Fibroblast of villous mesenchyme (primary cell): ENCODE results near the gene TUFT1. TPM values are rescaled to one million over a fixed set of nuclear protein-coding genes. Genes with fewer than 3 reads are reported as not detected.
"Not testable (repeated sequence)": the region's sequence is repeated elsewhere in the genome, so short reads cannot be mapped to it uniquely, and the experiment has no call there.

Experiments
- DNase-seq: peaks from one replicate; pipeline ENCODE4 v3.0.0-alpha.2; 2010; ENCODE audit warnings: low read depth
- H3K4me3 ChIP-seq: 2 replicates; pipeline ENCODE4 v1.5.1; 2011; ENCODE audit warnings: low read depth, mild to moderate bottlenecking, low read length
- total RNA-seq: library from RNA; depleted of rRNA; stranded (reverse); fragments of >200 nt; gene quantifications from 2 replicates; pipeline ENCODE4 v1.2.3, GENCODE V29; 2012
- TF ChIP-seq, protein P1 (sequence below): IDR thresholded peaks from 2 replicates; pipeline ENCODE4 v1.5.1; 2012; ENCODE audit warnings: low read depth, mild to moderate bottlenecking, low read length; ENCODE audit not compliant: insufficient read depth

TUFT1 gene
- total RNA-seq, 1 donor = 32.8 TPM

GRCh38 chr1:151516031-151516511 is 24.0 kb upstream of the TUFT1 start:
- H3K4me3 ChIP-seq = no peak overlapping the region
- DNase-seq = no peak
- TF ChIP-seq, protein P1, sequence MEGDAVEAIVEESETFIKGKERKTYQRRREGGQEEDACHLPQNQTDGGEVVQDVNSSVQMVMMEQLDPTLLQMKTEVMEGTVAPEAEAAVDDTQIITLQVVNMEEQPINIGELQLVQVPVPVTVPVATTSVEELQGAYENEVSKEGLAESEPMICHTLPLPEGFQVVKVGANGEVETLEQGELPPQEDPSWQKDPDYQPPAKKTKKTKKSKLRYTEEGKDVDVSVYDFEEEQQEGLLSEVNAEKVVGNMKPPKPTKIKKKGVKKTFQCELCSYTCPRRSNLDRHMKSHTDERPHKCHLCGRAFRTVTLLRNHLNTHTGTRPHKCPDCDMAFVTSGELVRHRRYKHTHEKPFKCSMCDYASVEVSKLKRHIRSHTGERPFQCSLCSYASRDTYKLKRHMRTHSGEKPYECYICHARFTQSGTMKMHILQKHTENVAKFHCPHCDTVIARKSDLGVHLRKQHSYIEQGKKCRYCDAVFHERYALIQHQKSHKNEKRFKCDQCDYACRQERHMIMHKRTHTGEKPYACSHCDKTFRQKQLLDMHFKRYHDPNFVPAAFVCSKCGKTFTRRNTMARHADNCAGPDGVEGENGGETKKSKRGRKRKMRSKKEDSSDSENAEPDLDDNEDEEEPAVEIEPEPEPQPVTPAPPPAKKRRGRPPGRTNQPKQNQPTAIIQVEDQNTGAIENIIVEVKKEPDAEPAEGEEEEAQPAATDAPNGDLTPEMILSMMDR = no peak

GRCh38 chr1:151518431-151518830 is 21.7 kb upstream of the TUFT1 start:
- no peak overlapping the region for H3K4me3 ChIP-seq
- DNase-seq = no peak
- TF ChIP-seq, protein P1 = no peak

DNA sequence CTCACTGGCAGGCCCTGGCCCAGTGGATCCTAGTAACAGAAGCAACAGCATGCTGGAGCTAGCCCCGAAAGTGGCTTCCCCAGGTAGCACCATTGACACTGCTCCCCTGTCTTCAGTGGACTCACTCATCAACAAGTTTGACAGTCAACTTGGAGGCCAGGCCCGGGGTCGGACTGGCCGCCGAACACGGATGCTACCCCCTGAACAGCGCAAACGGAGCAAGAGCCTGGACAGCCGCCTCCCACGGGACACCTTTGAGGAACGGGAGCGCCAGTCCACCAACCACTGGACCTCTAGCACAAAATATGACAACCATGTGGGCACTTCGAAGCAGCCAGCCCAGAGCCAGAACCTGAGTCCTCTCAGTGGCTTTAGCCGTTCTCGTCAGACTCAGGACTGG is 21.2 kb upstream of the TUFT1 start:
- TF ChIP-seq, protein P1 = no peak
- no peak overlapping the region for H3K4me3 ChIP-seq
- no peak for DNase-seq

GRCh38 chr1:151519667-151520066 is 20.4 kb upstream of the TUFT1 start:
- TF ChIP-seq, protein P1 = no peak
- H3K4me3 ChIP-seq = no peak overlapping the region
- peak; percentile 18 for DNase-seq

DNA sequence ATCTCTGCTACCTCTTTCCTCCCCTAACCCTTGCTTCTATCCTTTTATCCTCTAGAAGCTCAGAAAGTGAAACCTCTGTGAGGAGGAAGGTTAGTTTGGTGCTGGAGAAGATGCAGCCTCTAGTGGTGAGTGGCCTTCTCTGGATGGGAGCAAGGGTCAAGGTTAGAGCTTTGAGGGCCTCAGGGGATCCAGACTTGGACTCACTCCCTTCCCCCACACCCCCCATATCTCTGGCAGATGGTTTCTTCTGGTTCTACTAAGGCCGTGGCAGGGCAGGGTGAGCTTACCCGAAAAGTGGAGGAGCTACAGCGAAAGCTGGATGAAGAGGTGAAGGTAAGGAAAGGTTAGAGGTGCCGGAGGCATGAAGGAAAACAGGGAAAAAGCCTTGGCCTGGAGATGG is 19.8 kb upstream of the TUFT1 start:
- DNase-seq = no peak
- TF ChIP-seq, protein P1 = peak; percentile 32
- H3K4me3 ChIP-seq = no peak overlapping the region

- H3K4me3 ChIP-seq, DNase-seq: not testable (repeated sequence)
Measured at GRCh38 chr1:151522427-151522826, 17.7 kb upstream of the TUFT1 start.

GRCh38 chr1:151523326-151523725 is 16.8 kb upstream of the TUFT1 start:
- TF ChIP-seq, protein P1 = no peak
- DNase-seq = no peak
- no peak overlapping the region for H3K4me3 ChIP-seq
